OCI-LY1 (cell line): ENCODE results near the gene CNTN2.

Experiments
- H2AFZ ChIP-seq: fragments of 200-600 bp; sonication (generic), shearing (Covaris generic); 2 replicates; pipeline ENCODE4 v1.6.0; 2014; ENCODE audit warnings: antibody characterized with exemption, mild to moderate bottlenecking, low read length
- H3F3A ChIP-seq: fragments of 200-600 bp; sonication (generic), shearing (Covaris generic); 2 replicates; pipeline ENCODE4 v1.6.0; 2014; ENCODE audit warnings: mild to moderate bottlenecking, antibody characterized with exemption, low read length, moderate library complexity; ENCODE audit not compliant: insufficient read depth
- H3K27ac ChIP-seq: fragments of 200-600 bp; sonication (generic); 2 replicates; pipeline ENCODE4 v1.5.1; 2014; ENCODE audit warnings: low read length, mixed run types, mild to moderate bottlenecking, low read depth; ENCODE audit not compliant: poor library complexity, severe bottlenecking
- H3K27me3 ChIP-seq: fragments of 200-600 bp; sonication (generic); 2 replicates; pipeline ENCODE4 v1.6.0; 2014; ENCODE audit warnings: antibody characterized with exemption, mild to moderate bottlenecking, low read length, moderate library complexity; ENCODE audit not compliant: insufficient read depth
- H3K36me3 ChIP-seq: fragments of 200-600 bp; sonication (generic); 2 replicates; pipeline ENCODE4 v1.6.1; 2014; ENCODE audit warnings: mild to moderate bottlenecking, antibody characterized with exemption, low read length, moderate library complexity, mixed read lengths; ENCODE audit not compliant: insufficient read depth
- H3K4me1 ChIP-seq: fragments of 200-600 bp; sonication (generic); 2 replicates; pipeline ENCODE4 v1.5.1; 2014; ENCODE audit warnings: mild to moderate bottlenecking, low read length, moderate library complexity; ENCODE audit not compliant: insufficient read depth, severe bottlenecking
- H3K4me2 ChIP-seq: fragments of 200-600 bp; sonication (generic), shearing (Covaris generic); 2 replicates; pipeline ENCODE4 v1.6.1; 2014; ENCODE audit warnings: low read length
- H3K4me3 ChIP-seq: fragments of 200-600 bp; sonication (generic); 2 replicates; pipeline ENCODE4 v1.5.1; 2014; ENCODE audit warnings: low read length, low read depth, mild to moderate bottlenecking, mixed read lengths; ENCODE audit not compliant: poor library complexity, severe bottlenecking
- H3K79me2 ChIP-seq: fragments of 200-600 bp; shearing (Covaris generic); 2 replicates; pipeline ENCODE4 v1.6.1; 2016; ENCODE audit warnings: mixed run types, low read length, mixed read lengths; ENCODE audit not compliant: insufficient read depth
- H3K9ac ChIP-seq: fragments of 200-600 bp; sonication (generic), shearing (Covaris generic); 2 replicates; pipeline ENCODE4 v1.6.1; 2014; ENCODE audit warnings: mild to moderate bottlenecking, low read length, mixed read lengths
- H3K9me2 ChIP-seq: fragments of 200-600 bp; sonication (generic), shearing (Covaris generic); 2 replicates; pipeline ENCODE4 v1.6.1; 2014; ENCODE audit warnings: low read depth, mild to moderate bottlenecking, low read length, mixed read lengths
- H3K9me3 ChIP-seq: fragments of 200-600 bp; shearing (Covaris generic); 2 replicates; pipeline ENCODE4 v1.6.1; 2014; ENCODE audit warnings: low read length, mixed read lengths
- H4K20me1 ChIP-seq: fragments of 200-600 bp; sonication (generic), shearing (Covaris generic); 2 replicates; pipeline ENCODE4 v1.6.0; 2016; ENCODE audit warnings: mild to moderate bottlenecking, low read length; ENCODE audit not compliant: insufficient read depth
- EZH2 ChIP-seq: fragments of 200-600 bp; sonication (generic), shearing (Covaris generic); IDR thresholded peaks from 2 replicates; pipeline ENCODE4 v1.8.0; 2017; ENCODE audit warnings: borderline replicate concordance, mixed run types, mild to moderate bottlenecking, antibody characterized with exemption, low read length, moderate library complexity, mixed read lengths
- TF ChIP-seq, protein P1 (sequence below): fragments of 200-600 bp; sonication (generic), shearing (Covaris generic); IDR thresholded peaks from 2 replicates; pipeline ENCODE4 v1.5.1; 2017; ENCODE audit warnings: mild to moderate bottlenecking, antibody characterized with exemption, low read length, moderate library complexity, mixed read lengths

Gene CNTN2

DNA sequence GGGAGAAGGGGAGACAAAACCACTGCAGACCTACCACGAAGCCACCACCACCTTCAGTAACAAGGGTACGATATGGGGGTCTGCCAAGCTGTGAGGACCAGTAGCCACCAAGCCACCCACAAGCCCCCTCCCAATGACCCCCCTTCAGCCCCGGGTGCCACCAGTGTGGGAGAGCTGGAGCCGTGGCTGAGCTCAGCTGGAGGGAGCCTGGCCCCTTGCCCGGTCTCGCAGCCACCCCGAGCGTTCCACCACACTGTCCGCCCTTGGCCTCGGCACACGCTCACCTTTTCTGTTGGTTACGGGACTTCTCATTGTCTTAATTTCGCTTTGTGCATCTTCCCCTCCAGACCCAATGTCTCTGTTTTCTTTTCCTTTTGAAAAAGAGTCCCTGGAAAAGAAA, 26.4 kb upstream of the CNTN2 start:
- no peaks in the 10 kb centered on the region for H3K9me2 ChIP-seq
- no peak overlapping the region for H2AFZ ChIP-seq
- no peaks in the 10 kb centered on the region for H3F3A ChIP-seq
- H3K79me2 ChIP-seq: no peaks in the 10 kb centered on the region
- no peaks in the 10 kb centered on the region for H3K9me3 ChIP-seq
- H3K4me1 ChIP-seq: no peaks in the 10 kb centered on the region
- H3K36me3 ChIP-seq: no peaks in the 10 kb centered on the region
- TF ChIP-seq EZH2: no peak
- TF ChIP-seq, protein P1, sequence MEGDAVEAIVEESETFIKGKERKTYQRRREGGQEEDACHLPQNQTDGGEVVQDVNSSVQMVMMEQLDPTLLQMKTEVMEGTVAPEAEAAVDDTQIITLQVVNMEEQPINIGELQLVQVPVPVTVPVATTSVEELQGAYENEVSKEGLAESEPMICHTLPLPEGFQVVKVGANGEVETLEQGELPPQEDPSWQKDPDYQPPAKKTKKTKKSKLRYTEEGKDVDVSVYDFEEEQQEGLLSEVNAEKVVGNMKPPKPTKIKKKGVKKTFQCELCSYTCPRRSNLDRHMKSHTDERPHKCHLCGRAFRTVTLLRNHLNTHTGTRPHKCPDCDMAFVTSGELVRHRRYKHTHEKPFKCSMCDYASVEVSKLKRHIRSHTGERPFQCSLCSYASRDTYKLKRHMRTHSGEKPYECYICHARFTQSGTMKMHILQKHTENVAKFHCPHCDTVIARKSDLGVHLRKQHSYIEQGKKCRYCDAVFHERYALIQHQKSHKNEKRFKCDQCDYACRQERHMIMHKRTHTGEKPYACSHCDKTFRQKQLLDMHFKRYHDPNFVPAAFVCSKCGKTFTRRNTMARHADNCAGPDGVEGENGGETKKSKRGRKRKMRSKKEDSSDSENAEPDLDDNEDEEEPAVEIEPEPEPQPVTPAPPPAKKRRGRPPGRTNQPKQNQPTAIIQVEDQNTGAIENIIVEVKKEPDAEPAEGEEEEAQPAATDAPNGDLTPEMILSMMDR: no peak
- H3K27me3 ChIP-seq: 0 out of 2 replicates have a peak, but pooled peaks cover 13% of the 10 kb centered on the region
- no peaks in the 10 kb centered on the region for H4K20me1 ChIP-seq
- no peak overlapping the region for H3K4me3 ChIP-seq
- H3K27ac ChIP-seq: no peak overlapping the region
- no peak overlapping the region for H3K9ac ChIP-seq
- H3K4me2 ChIP-seq: no peak overlapping the region

DNA sequence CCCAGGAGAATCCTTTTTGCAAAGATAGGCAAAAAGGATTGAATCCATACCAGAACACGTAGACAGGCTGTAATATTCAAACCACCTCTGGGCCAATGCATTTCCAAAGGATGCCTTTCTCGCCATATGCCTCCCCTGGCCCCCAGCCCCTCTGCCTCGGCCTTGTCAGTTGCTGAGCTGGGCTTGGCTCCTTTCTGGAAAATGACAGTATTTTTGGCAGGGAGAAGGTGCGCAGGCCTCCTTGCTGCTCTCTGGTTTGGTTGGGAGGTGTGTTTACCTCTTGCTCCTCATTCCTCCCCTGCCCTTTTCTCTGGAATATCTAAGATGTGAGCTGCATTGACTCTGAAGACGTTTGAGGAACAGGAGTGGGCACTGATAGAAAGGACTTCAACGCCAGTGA, 26.0 kb upstream of the CNTN2 start:
- H3K27me3 ChIP-seq: 0 out of 2 replicates have a peak, but pooled peaks cover 12% of the 10 kb centered on the region
- H3K79me2 ChIP-seq: no peaks in the 10 kb centered on the region
- no peaks in the 10 kb centered on the region for H3K9me2 ChIP-seq
- H3K9ac ChIP-seq: no peak overlapping the region
- no peak overlapping the region for H3K4me3 ChIP-seq
- no peaks in the 10 kb centered on the region for H3K36me3 ChIP-seq
- no peak overlapping the region for H3K4me2 ChIP-seq
- no peaks in the 10 kb centered on the region for H3K9me3 ChIP-seq
- no peak overlapping the region for H2AFZ ChIP-seq
- no peaks in the 10 kb centered on the region for H3K4me1 ChIP-seq
- H4K20me1 ChIP-seq: no peaks in the 10 kb centered on the region
- TF ChIP-seq EZH2: no peak
- TF ChIP-seq, protein P1: no peak
- no peak overlapping the region for H3K27ac ChIP-seq
- H3F3A ChIP-seq: no peaks in the 10 kb centered on the region

DNA sequence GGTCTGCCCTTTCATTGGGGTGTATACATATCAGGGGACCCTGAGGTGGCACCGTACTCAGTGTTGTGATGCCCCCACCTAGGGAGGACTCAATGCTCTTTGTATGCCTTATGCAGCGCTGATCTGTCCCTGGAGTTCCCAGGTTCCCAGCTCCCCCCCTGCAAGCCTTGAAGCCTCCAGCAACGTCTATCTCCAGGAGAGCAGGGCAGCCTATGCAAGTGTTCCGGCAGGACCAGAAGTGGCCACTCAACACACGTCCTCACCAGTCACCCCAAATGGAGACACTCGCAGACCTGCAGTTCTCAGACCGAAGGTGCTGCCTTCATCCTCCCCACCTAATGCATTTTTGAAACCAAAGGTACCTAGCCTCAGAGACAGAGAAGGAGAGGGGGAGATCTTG, 25.2 kb upstream of the CNTN2 start:
- Histone ChIP-seq H3K4me1 (no peaks in the 10 kb centered on the region), H3K79me2 (no peaks in the 10 kb centered on the region), H3K4me3 (no peak overlapping the region), H3K9ac (no peak overlapping the region), H3K4me2 (no peak overlapping the region), H4K20me1 (no peaks in the 10 kb centered on the region), H3F3A (no peaks in the 10 kb centered on the region), H3K36me3 (no peaks in the 10 kb centered on the region), H2AFZ (no peak overlapping the region), H3K27ac (no peak overlapping the region), H3K9me2 (no peaks in the 10 kb centered on the region), H3K27me3 (0 out of 2 replicates have a peak, but pooled peaks cover 10% of the 10 kb centered on the region), H3K9me3 (no peaks in the 10 kb centered on the region)
- TF ChIP-seq, protein P1: no peak
- no peak for TF ChIP-seq EZH2
